Ovary (tissue), 9 donors: ENCODE results near the gene CITED4. TPM values are rescaled to one million over a fixed set of nuclear protein-coding genes. Genes with fewer than 3 reads are reported as not detected.

ENCODE experiments used
- DNase-seq, 5 donors: peaks; one replicate each; pipeline ENCODE4 v3.0.0-alpha.2; 2019 to 2020
- H3K27ac ChIP-seq, 2 donors: fragments of 200-600 bp; one replicate each; pipeline versions ENCODE4 v1.5.1 to v1.8.0; 2019 to 2022
- H3K27me3 ChIP-seq: fragments of 200-600 bp; one replicate; pipeline ENCODE4 v1.8.0; 2022
- H3K36me3 ChIP-seq: fragments of 200-600 bp; sonication (generic); one replicate; pipeline ENCODE4 v1.5.1; 2019
- H3K4me1 ChIP-seq: one replicate; pipeline ENCODE4 v1.8.1; 2013; ENCODE audit warnings: mild to moderate bottlenecking, moderate library complexity; ENCODE audit not compliant: insufficient read depth
- H3K4me3 ChIP-seq: fragments of 200-600 bp; sonication (generic); one replicate; pipeline ENCODE4 v1.5.1; 2017
- H3K9me3 ChIP-seq, 2 donors: fragments of 200-600 bp in 1 of 2; sonication (generic) in 1 of 2; one replicate each; pipeline versions ENCODE4 v1.5.1 to v1.8.1; 2013 to 2019; ENCODE audit warnings: mild to moderate bottlenecking in 1 of 2, moderate library complexity in 1 of 2
- EP300 ChIP-seq: sonication (generic); formaldehyde crosslinking; IDR thresholded peaks from one replicate; pipeline ENCODE4 v1.6.1; 2017; ENCODE audit warnings: antibody characterized with exemption
- POLR2A ChIP-seq: fragments of 450-650 bp; IDR thresholded peaks from one replicate; pipeline ENCODE4 v1.6.1; 2017; ENCODE audit warnings: antibody characterized with exemption, mild to moderate bottlenecking, moderate library complexity
- WGBS, 3 donors: extraction: QIAGEN DNeasy Blood & Tissue Kit in 1 of 3; methylation state at CpG; one replicate each; pipeline versions ENCODE4 v1.1.5 to v1.1.7; 2013 to 2017; 5-methylcytosine and 5-hydroxymethylcytosine counted together
- intact Hi-C, 4 donors: fragments of 100-400 bp; cut with DNase I; formaldehyde crosslinking; loops; one replicate each; pipeline versions ENCODE4 v1.11.0 to v1.15.1; 2022 to 2023
- polyA plus RNA-seq, 2 donors: library from polyadenylated mRNA; stranded (reverse); fragments of 200-250 nt in 1 of 2; fragments of 350-450 nt in 1 of 2; fragmentation: Illumina TruSeq in 1 of 2; extraction: RNeasy Lipid Tissue Mini Kit (QIAGEN cat#74804) in 1 of 2; gene quantifications; one replicate each; pipeline ENCODE4 v1.2.3, GENCODE V29; 2013 to 2014
- total RNA-seq, 7 donors: library from RNA; depleted of rRNA in 2 of 7; stranded (reverse); fragments of >200 nt in 2 of 7; fragmentation: NEBNext Ultra II Directional in 3 of 7; extraction: Animal tissue kit (Norgen Biotek cat#: 25700) in 3 of 7; gene quantifications; one replicate each; pipeline versions ENCODE4 v1.1.0 to v1.2.4, GENCODE V29; 2016 to 2023
- TF ChIP-seq, protein P1 (sequence below), 3 donors: fragments of 450-650 bp in 2 of 3; fragments of 200-600 bp in 1 of 3; IDR thresholded peaks; one replicate each; pipeline versions ENCODE4 v1.5.1 to v1.8.0; 2016 to 2022; ENCODE audit warnings: antibody characterized with exemption in 3 of 3, mild to moderate bottlenecking in 1 of 3
- donor health status: DM: no; HTN: no; CAD: no; lungs with moderate emphysema.
- donor health status: DM: no; HTN: no; CAD: no.
- donor health status: Bipolar disorder and iron deficiency.
- donor health status: DM: yes; HTN: yes; CAD: no.
- donor health status: DM: no; HTN: no; CAD: no.
- donor health status: DM: yes; HTN: yes; CAD: no.

Gene CITED4
- total and polyA plus RNA-seq, 9 donors = 0.75 to 149 (median 24.2) TPM

DNA sequence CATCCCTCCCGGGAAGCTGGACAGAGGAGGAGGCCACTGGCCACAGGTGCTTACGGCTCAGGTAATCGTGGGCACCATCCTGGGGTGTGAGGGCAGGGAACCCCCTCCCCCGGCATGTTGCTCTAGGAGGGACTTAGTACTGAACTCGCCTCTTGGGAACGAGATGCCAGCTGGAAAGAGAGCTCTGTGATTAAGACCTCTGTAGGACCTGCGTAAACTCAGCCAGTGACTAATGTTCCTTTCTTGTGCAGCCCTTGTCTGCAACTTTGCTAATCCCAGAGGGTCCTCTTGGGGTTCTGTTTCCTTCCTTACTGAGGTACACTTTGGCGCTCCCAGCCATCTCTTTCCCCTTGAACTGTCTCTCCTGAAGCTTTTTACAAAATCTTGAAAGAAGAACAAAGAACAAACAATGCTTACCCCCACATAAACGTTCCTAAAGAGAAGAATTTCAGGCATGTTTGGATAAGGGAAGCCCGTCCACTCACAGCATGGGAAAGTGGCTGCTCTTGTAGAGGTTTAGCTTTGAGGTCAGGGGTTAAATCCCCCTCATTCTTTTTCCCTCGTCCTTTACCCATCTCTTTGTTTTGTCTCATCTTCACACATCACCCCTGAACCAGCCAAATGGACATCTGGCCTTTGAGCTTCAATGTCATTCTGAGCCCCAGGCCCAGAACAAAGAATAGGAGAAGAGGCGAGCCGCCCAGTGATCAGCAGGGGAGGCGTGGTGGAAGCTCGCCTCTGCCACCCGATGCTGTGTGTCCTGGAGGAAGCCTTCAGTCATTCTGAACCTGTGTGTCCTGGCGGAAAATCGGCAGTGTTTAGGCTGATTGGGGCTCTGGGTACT is 37.4 kb downstream of the CITED4 start:
- no peaks in the 10 kb centered on the region for H3K9me3 ChIP-seq
- intact Hi-C loops = no loop called here
- H3K4me3 ChIP-seq = no peak overlapping the region
- no peaks in the 10 kb centered on the region for H3K27me3 ChIP-seq
- H3K36me3 ChIP-seq = no peaks in the 10 kb centered on the region
- no peaks in the 10 kb centered on the region for H3K4me1 ChIP-seq
- 33 to 43% (median 38%) methylated on average over 18 of the region's 18 CpGs for WGBS, 3 donors
- TF ChIP-seq EP300 (no peak), POLR2A (no peak)
- TF ChIP-seq, protein P1, sequence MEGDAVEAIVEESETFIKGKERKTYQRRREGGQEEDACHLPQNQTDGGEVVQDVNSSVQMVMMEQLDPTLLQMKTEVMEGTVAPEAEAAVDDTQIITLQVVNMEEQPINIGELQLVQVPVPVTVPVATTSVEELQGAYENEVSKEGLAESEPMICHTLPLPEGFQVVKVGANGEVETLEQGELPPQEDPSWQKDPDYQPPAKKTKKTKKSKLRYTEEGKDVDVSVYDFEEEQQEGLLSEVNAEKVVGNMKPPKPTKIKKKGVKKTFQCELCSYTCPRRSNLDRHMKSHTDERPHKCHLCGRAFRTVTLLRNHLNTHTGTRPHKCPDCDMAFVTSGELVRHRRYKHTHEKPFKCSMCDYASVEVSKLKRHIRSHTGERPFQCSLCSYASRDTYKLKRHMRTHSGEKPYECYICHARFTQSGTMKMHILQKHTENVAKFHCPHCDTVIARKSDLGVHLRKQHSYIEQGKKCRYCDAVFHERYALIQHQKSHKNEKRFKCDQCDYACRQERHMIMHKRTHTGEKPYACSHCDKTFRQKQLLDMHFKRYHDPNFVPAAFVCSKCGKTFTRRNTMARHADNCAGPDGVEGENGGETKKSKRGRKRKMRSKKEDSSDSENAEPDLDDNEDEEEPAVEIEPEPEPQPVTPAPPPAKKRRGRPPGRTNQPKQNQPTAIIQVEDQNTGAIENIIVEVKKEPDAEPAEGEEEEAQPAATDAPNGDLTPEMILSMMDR (IDR thresholded peaks at IDR 0.05) = no peak
- peak overlapping the region in 1 of 2 donors; percentile 24 for H3K27ac ChIP-seq
- DNase-seq = no peak

DNA sequence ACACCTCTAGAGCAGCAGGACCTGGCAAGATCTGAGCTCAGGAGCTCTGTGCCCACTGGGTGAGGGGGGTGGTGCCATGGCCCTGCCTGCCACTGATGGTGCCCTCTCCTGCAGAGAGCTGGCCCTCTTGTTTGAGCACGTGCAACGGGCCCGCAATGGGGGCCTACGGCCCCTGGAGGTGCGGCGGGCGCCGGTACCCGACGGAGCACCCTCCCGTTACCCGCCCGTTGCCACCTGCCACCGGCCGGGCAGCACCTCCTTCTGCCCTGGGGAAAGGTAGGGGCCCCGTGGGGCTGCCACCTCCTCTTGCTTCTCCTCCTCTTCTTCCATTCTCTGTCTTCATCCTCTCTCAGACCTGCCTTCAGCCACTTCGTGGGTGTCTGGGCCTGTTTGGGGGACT is 38.2 kb downstream of the CITED4 start:
- Histone ChIP-seq H3K36me3 (no peaks in the 10 kb centered on the region), H3K27ac (no peak overlapping the region), H3K27me3 (no peaks in the 10 kb centered on the region), H3K4me1 (no peaks in the 10 kb centered on the region), H3K9me3 (no peaks in the 10 kb centered on the region), H3K4me3 (no peak overlapping the region)
- WGBS, 3 donors = 94 to 98% (median 96%) methylated on average over 17 of the region's 17 CpGs
- DNase-seq = no peak
- intact Hi-C loops = no loop called here
- TF ChIP-seq, protein P1 (IDR thresholded peaks at IDR 0.05) = no peak
- no peak for TF ChIP-seq POLR2A
- TF ChIP-seq EP300 = no peak

DNA sequence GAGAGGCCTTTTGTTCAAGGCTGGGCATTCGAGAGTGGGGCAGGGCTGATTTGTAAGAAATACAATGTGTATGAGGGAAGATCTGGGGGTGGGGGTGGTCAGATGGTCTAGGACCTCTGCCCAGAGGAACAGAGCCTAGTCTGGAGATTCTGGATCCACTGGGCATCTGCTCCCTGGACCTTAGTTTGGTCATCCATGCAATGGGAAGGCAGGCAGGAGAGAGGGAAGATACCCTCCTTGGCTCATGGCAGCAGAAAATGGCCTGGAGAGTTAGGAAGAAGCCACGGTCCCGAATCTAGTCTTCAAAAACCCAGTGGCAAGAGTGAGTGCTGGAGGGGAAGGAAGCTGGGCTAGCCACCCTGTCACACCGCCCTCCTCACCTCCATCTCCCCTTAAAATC is 38.8 kb downstream of the CITED4 start:
- no peak overlapping the region for H3K4me3 ChIP-seq
- intact Hi-C loops = no loop called here
- H3K27ac ChIP-seq = no peak overlapping the region
- no peaks in the 10 kb centered on the region for H3K36me3 ChIP-seq
- H3K27me3 ChIP-seq = no peaks in the 10 kb centered on the region
- WGBS, 3 donors = 95 to 100% (median 96%) methylated on average over 4 of the region's 4 CpGs
- no peak for DNase-seq
- peaks cover under 1% of the 10 kb centered on the region for H3K4me1 ChIP-seq
- H3K9me3 ChIP-seq = no peaks in the 10 kb centered on the region
- TF ChIP-seq, protein P1 (IDR thresholded peaks at IDR 0.05) = no peak
- TF ChIP-seq POLR2A (no peak), EP300 (no peak)

DNA sequence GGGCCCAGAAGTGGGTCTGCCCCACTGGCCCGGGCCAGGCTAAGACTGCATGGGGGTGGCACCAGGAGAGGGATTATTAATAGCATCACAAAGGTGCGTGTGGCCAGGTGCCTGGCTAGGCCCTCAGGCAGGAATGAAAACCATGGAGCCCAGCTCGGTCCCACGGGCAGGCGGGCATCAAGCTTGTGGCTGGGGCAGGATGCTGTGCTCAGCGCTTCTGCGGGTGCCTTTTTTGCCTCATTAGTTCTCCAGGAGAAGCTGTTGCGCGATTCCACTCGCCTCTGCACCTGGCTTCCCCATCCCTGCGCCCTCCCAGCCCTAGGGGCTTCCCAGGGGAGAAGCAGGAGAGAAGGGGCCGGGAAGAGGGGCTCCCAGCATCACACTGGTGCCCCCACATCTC is 39.3 kb downstream of the CITED4 start:
- no peak for DNase-seq
- TF ChIP-seq, protein P1 (IDR thresholded peaks at IDR 0.05) = no peak
- TF ChIP-seq EP300 (no peak), POLR2A (no peak)
- Histone ChIP-seq H3K36me3 (no peaks in the 10 kb centered on the region), H3K4me3 (no peak overlapping the region), H3K4me1 (peaks cover 4% of the 10 kb centered on the region), H3K27ac (no peak overlapping the region), H3K9me3 (no peaks in the 10 kb centered on the region), H3K27me3 (no peaks in the 10 kb centered on the region)
- WGBS, 3 donors = 94 to 98% (median 97%) methylated on average over 12 of the region's 12 CpGs
- intact Hi-C loops = no loop called here
